HG03108 (cell line): ENCODE results near the gene VPS13D.
"Not testable (repeated sequence)": the region's sequence is repeated elsewhere in the genome, so short reads cannot be mapped to it uniquely, and the experiment has no call there.

Source experiments
- ATAC-seq: cut with Tn5 transposase; IDR thresholded peaks from one replicate; pipeline ENCODE4 v1.9.1; 2021; ENCODE audit warnings: moderate library complexity; ENCODE audit not compliant: unreplicated experiment

Gene VPS13D

DNA sequence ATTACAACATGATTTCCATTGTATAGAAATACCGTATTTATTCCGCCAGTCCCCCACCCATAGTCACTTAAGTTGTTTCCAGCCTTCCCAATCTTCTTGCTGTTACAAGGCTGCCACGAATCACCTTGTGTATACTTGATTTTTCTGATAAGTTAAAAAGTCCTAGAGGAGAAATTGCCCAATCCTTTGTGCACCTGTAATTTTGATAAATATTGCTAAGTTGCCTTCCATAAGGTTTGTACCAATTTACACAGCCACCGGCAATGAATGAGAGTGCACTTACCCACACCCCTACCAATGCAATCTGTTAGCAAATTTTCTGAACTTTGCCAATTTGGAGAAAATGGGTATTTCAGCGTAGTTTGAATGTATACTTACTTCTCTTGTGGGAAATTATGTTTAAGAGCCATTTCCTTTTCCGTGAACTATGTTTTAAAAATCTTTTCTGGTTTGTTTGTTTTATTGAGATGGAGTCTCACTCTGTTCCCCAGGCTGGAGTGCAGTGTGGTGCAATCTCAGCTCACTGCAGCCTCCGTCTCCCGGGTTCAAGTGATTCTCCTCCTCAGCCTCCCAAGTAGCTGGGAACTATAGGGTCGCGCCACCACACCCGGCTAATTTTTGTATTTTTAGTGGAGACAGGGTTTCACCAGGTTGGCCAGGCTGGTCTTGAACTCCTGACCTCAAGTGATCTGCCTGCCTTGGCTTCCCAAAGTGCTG, 300.8 kb downstream of the VPS13D start:
- ATAC-seq: no peak

DNA sequence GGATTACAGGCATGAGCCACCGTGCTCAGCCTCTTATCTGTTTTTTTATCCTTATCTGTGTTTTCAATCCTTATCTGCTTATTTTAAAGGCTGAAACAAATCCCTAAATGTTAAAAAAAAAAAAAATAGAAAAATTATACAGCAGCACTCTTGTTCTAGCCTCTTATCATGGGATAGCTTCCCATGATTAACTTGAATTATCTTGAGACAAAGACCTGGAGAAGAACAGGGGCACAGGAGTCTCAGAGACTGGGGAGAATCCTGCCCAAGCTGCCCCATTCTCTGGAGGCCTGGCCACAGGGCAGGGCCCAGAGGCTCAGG, 301.3 kb downstream of the VPS13D start:
- ATAC-seq: no peak

- no peak for ATAC-seq
Observed at GRCh38 chr1:12532405-12533315, 302.8 kb downstream of the VPS13D start.

DNA sequence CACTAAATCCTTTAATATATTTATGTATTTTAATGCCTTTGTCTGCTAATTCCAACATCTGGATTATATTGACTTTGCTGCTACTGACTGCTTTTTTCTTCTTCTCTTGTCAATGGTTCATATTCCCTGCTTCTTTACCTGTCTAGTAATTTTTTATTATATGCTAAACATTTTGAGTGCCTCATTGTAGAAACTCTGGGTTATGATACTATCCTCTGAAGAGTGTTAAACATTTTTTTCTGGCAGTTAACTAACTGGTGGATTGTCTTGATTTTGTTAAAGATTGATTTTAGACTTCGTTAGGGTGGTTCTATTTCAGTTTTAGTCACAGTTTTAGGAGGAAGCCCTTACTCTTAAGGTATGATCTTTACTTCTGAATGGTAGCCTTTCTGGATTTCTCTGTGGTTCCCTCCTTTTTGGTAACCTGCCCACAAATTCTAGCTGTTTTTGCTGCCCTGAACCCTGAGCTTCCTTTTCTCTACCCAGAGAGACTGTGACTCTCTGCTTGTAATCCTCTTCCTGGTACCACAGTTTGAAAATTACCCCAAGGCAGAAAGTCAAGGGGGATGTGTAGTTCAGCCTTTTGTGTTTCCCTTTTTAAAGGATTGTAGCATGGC, 306.3 kb downstream of the VPS13D start:
- ATAC-seq: no peak

DNA sequence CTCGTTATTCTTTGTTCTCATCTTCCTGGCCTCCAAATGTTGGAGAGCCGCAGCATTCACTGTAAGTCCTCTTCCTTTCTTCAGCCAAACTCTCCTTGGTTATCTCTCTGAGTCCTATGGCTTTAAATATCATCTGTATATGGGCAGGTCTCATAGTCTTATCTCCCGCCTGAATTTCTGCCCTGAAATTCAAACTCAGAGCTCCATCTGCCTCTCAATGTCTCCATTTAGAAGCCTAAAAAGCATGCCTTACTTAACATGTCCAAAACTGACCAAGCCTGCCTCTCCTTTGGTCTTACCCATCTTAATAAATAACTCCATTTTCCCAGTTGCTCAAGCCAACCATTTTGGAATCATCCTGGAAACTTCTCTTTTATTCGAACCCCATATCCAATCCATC, 307.5 kb downstream of the VPS13D start:
- ATAC-seq: no peak

DNA sequence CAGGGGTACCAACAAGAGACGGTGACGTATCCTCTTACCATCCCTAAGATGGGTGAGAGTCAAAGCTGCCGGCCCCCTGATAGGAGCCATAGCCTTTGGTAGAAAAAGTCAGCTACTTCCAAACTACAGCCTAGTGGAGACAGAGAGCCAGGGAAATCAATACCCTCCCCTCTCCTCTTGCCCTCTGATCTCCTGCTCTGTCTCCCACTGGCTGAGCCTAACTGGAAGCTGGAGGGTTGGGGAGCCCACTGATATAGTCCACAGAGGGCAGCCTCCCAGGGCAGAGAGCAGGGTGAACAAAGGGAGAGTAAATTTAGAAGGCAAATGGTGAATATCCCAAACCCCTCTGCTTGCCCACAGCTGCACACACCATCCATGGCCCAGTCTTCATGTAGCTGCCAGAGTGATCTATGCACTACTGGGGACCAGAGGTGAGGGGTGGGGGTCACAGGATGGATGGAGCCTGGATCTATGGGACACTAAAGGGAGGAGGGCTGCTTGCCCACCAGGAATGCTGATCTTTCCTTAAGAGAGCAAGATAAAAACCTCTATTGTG, 308.2 kb downstream of the VPS13D start:
- ATAC-seq: no peak

GRCh38 chr1:12538536-12538935, 308.7 kb downstream of the VPS13D start:
- not testable (repeated sequence) for ATAC-seq

- no peak for ATAC-seq
Observed at GRCh38 chr1:12539320-12539704, 309.5 kb downstream of the VPS13D start.

DNA sequence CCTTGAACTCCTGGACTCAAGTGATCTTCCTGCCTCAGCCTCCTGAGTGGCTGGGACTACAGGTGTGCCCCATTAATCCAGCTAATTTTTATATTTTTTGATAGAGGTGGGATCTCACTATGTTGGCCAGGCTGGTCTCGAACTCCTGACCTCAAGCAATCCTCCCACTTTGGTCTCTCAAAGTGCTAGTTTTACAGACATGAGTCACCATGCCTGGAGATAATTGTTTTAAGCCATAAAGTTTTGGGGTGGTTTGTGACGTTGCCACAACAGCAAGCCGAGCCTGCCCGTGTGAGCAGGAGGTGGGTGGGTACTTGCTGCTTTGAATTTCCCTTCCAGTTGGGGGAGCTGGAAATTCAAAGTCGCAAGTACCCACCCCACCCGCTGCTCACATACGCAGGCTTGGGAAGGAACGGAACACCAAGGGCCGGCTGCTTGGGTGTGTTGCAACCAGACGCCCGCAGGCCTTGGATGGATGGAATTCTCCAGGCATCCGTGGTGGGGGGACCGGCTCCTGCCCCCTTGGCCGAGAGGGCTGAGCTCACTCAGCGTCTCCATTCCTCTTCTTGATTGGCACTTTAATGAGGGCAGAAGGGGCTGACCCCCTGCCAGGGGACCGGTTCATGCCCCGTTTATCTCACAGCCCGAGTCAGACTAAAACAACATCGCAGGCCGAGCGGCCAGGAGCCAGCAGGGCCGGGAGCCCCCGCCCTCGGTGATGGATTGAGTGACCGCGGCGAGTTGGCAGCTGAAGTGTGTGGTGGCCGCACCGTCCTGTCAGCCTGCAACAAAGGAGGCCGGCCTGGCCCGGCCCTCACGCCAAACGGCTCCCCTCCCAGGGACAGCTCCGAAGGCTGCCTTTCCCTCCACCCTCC, 310.1 kb downstream of the VPS13D start:
- no peak for ATAC-seq

DNA sequence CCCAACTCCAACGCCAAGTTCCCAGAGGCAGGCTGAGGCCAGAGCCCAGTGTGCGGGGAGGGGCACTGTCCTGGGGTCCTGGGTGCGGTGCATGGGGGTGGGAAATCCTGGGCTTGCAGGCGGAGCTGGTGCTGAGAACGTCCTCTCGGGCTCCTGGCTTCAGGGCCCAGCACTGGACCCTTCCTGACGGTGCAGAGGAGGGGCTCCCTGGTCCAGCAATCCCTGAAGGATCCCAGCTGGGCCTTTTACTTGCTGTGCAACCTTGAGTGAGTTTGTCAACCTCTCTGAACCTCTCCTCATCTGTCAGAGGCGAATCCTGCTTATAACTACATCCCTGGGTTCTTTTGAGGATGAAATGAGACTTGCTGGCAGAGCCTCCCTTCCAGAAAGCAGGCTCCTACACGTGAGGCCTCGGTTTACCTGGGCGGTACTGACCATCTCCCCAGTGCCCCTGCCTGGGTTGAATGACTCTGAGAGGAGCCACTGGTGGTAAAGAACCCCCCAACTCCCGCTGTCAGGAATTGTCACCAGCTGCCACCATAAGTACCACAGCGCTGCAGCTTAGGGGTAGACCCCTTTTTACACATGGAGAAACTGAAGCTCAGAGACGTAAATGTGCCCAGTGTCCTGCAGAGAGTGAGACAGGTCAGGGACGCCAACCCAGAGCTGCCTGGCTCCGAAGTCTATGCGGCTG, 310.9 kb downstream of the VPS13D start:
- no peak for ATAC-seq

GRCh38 chr1:12541274-12542137, 311.7 kb downstream of the VPS13D start:
- no peak for ATAC-seq

DNA sequence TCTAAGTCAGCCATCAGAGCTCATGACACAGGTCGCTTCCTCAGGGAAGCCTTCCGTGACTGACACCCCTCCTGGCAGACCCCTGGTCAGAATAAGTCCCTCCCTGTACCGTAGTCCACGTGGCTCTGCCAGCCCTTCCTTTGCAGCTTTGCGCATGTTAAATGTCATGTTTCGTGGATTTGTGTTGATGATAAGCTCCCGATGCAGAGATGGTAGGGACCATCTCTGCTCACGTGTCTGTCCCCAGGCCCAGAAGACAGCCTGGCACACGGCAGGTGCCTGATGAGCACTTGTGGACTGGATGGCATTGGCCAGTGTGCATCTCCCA, 312.3 kb downstream of the VPS13D start:
- no peak for ATAC-seq

- ATAC-seq: no peak
Observed at GRCh38 chr1:12542616-12543592, 313.1 kb downstream of the VPS13D start.

- ATAC-seq: no peak
Observed at GRCh38 chr1:12543740-12544154, 313.9 kb downstream of the VPS13D start.

DNA sequence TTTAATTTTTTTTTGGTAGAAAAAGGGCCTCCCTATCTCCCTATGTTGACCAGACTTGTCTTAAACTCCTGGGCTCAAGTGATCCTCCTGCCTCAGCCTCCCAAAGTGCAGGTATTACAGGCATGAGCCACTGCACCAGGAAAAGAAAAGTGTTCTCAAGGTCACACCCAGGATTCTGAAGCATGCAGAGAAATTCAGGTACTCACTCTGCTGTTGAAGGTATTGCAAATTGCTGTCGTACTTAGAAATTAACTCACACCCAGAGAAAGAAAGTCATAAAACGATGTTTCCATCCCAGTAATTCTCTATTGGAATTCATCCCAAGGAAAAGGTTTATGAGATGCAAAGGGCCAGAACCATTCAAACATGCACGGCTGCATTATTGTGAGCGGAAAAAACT, 314.5 kb downstream of the VPS13D start:
- ATAC-seq: no peak

- no peak for ATAC-seq
Observed at GRCh38 chr1:12544992-12545391, 315.2 kb downstream of the VPS13D start.

DNA sequence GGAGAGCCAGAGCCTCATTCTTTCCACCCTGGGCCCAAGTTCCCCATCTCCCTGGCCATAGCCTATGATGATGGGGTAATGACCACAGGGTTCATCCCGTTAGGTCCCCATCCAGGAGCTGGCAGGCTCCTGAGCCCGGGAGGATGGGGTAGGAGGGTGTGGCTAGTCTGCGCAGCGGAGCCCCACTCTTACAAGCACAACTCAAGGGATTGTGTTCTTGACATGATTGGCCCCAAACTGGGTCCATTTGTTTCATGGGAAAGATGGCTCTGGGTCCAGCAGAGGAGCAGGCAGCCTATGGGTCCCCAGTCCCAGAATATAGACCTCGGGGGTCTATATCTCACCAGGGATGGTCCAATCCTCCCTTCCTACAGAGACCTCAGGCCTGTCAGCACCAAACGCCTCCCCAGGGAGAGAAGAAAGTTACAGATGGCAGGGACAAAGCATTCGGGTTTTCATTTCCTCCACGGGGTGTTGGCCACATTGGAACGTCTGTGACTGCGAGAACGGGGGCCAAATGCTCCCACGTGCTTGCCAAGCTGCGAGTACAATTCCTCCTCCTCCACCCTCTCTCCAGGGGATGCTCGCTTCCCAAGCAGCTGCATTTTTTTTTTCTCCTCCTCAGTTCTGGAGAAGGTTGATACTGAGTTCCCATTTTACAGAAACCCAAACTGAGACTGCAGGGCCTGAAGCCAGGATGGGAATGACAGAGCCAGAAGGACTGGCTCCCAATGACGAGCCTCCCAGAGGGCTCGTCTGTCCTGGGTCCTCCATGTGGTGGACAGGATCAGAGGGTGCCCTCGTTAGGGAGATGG, 317.1 kb downstream of the VPS13D start:
- ATAC-seq: no peak
